Astrocyte (in vitro differentiated cells and primary cell): Measurements from ENCODE around the gene KRT7. TPM values are rescaled to one million over a fixed set of nuclear protein-coding genes. Genes with fewer than 3 reads are reported as not detected.

Experiments
- DNase-seq: peaks from one replicate; pipeline ENCODE4 v3.0.0-alpha.2; 2010; ENCODE audit warnings: low read depth
- FAIRE-seq: peaks from 2 replicates; lab custom pipeline; 2011; peaks lifted over from hg19 to GRCh38; lab: Jason Lieb, UNC
- H2AFZ ChIP-seq: 2 replicates; pipeline ENCODE4 v1.6.0; 2012; ENCODE audit warnings: low read depth, low read length, inconsistent platforms
- H3K27ac ChIP-seq: 2 replicates; pipeline ENCODE4 v1.5.1; 2011; ENCODE audit warnings: low read depth, low read length, inconsistent platforms
- H3K27me3 ChIP-seq: 2 replicates; pipeline ENCODE4 v1.6.0; 2011; ENCODE audit warnings: low read length, inconsistent platforms; ENCODE audit not compliant: insufficient read depth
- H3K36me3 ChIP-seq: 2 replicates; pipeline ENCODE4 v1.5.1; 2011; ENCODE audit warnings: low read length, inconsistent platforms; ENCODE audit not compliant: insufficient read depth
- H3K4me1 ChIP-seq: 2 replicates; pipeline ENCODE4 v1.5.1; 2011; ENCODE audit warnings: low read length, inconsistent platforms; ENCODE audit not compliant: insufficient read depth
- H3K4me2 ChIP-seq: 2 replicates; pipeline ENCODE4 v1.6.0; 2012; ENCODE audit warnings: low read length, inconsistent platforms
- H3K4me3 ChIP-seq: 2 replicates; pipeline ENCODE4 v1.5.1; 2011; ENCODE audit warnings: low read depth, mild to moderate bottlenecking, low read length, inconsistent platforms; ENCODE audit not compliant: insufficient read depth
- H3K79me2 ChIP-seq: 2 replicates; pipeline ENCODE4 v1.6.0; 2012; ENCODE audit warnings: mild to moderate bottlenecking, low read length, inconsistent platforms; ENCODE audit not compliant: insufficient read depth
- H3K9ac ChIP-seq: 2 replicates; pipeline ENCODE4 v1.6.0; 2012; ENCODE audit warnings: mild to moderate bottlenecking, low read length, inconsistent platforms
- H3K9me3 ChIP-seq: 2 replicates; pipeline ENCODE4 v1.5.1; 2012; ENCODE audit warnings: low read depth, mild to moderate bottlenecking, low read length, inconsistent platforms; ENCODE audit not compliant: insufficient read depth
- H4K20me1 ChIP-seq: 2 replicates; pipeline ENCODE4 v1.6.0; 2012; ENCODE audit warnings: low read length, inconsistent platforms; ENCODE audit not compliant: insufficient read depth
- H3K27ac Mint-ChIP-seq: one replicate; pipeline ENCODE4 v1.8.0; 2021; ENCODE audit warnings: mild to moderate bottlenecking, mixed read lengths; ENCODE audit not compliant: unreplicated experiment
- H3K27me3 Mint-ChIP-seq: one replicate; pipeline ENCODE4 v1.8.0; 2021; ENCODE audit warnings: low read depth, mixed read lengths; ENCODE audit not compliant: unreplicated experiment
- H3K36me3 Mint-ChIP-seq: one replicate; pipeline ENCODE4 v1.8.0; 2021; ENCODE audit warnings: low read depth, mixed read lengths; ENCODE audit not compliant: unreplicated experiment
- H3K4me1 Mint-ChIP-seq: one replicate; pipeline ENCODE4 v1.8.0; 2021; ENCODE audit warnings: low read depth, mixed read lengths; ENCODE audit not compliant: unreplicated experiment
- H3K4me3 Mint-ChIP-seq: one replicate; pipeline ENCODE4 v1.8.0; 2021; ENCODE audit warnings: mild to moderate bottlenecking, moderate library complexity, mixed read lengths; ENCODE audit not compliant: unreplicated experiment
- H3K9me3 Mint-ChIP-seq: one replicate; pipeline ENCODE4 v1.8.0; 2021; ENCODE audit warnings: mild to moderate bottlenecking, mixed read lengths; ENCODE audit not compliant: unreplicated experiment
- CTCF ChIP-seq: IDR thresholded peaks from 2 replicates; pipeline ENCODE4 v1.5.1; 2011; ENCODE audit warnings: low read depth, mild to moderate bottlenecking, inconsistent platforms, low read length, moderate library complexity; ENCODE audit not compliant: insufficient read depth
- EZH2 ChIP-seq: IDR thresholded peaks from 2 replicates; pipeline ENCODE4 v1.6.1; 2012; ENCODE audit warnings: mild to moderate bottlenecking, low read length, inconsistent platforms; ENCODE audit not compliant: insufficient read depth
- total RNA-seq: library from RNA; stranded (reverse); gene quantifications from 2 replicates; pipeline ENCODE4 v1.2.1, GENCODE V29; 2021

Gene KRT7
- total RNA-seq, 1 donor from 2014 or later: 149 TPM

- Histone ChIP-seq H3K9me3 (no peaks in the 10 kb centered on the region), H3K4me3 (no peak overlapping the region), H3K79me2 (no peaks in the 10 kb centered on the region), H3K4me1 (peaks cover 41% of the 10 kb centered on the region), H3K4me2 (peak overlapping the region; percentile 84), H3K9ac (peak overlapping the region; percentile 83), H2AFZ (no peak overlapping the region), H3K36me3 (no peaks in the 10 kb centered on the region), H3K27me3 (no peaks in the 10 kb centered on the region), H4K20me1 (no peaks in the 10 kb centered on the region), H3K27ac (peak overlapping the region; percentile 96)
- no peak for TF ChIP-seq EZH2
- no peak for TF ChIP-seq CTCF
- DNase-seq (peak; percentile 96), FAIRE-seq (no peak)
- H3K36me3 Mint-ChIP-seq: no peaks in the 10 kb centered on the region
- H3K27me3 Mint-ChIP-seq: peaks cover 34% of the 10 kb centered on the region
- H3K27ac Mint-ChIP-seq: peak overlapping the region; percentile 97
- peak overlapping the region; percentile 34 for H3K4me3 Mint-ChIP-seq
- peaks cover 4% of the 10 kb centered on the region for H3K9me3 Mint-ChIP-seq
- peaks cover 42% of the 10 kb centered on the region for H3K4me1 Mint-ChIP-seq
These were observed 47.3 kb downstream of the KRT7 start for GRCh38 chr12:52280319-52280795.

- Histone ChIP-seq H3K27ac (peak overlapping the region; percentile 96), H3K4me2 (peak overlapping the region; percentile 84)
These were observed 47.9 kb downstream of the KRT7 start for GRCh38 chr12:52280796-52281560.

More at GRCh38 chr12:52280796-52281560, 47.9 kb downstream of the KRT7 start:
- Mint-ChIP-seq H3K27ac (peak overlapping the region; percentile 97), H3K36me3 (no peaks in the 10 kb centered on the region), H3K4me1 (peaks cover 46% of the 10 kb centered on the region), H3K27me3 (peaks cover 35% of the 10 kb centered on the region), H3K9me3 (peaks cover 7% of the 10 kb centered on the region), H3K4me3 (no peak overlapping the region)
- DNase-seq (peak; percentile 99), FAIRE-seq (peak; percentile 98)
- no peaks in the 10 kb centered on the region for H3K9me3 ChIP-seq
- TF ChIP-seq CTCF (no peak), EZH2 (no peak)
- no peak overlapping the region for H3K4me3 ChIP-seq
- no peaks in the 10 kb centered on the region for H3K79me2 ChIP-seq
- H4K20me1 ChIP-seq: no peaks in the 10 kb centered on the region
- H3K9ac ChIP-seq: peak overlapping the region; percentile 83
- H3K4me1 ChIP-seq: peaks cover 45% of the 10 kb centered on the region
- no peaks in the 10 kb centered on the region for H3K27me3 ChIP-seq
- H3K36me3 ChIP-seq: no peaks in the 10 kb centered on the region
- H2AFZ ChIP-seq: no peak overlapping the region
